Measurements from ENCODE around the gene KLHDC3. TPM values are rescaled to one million over a fixed set of nuclear protein-coding genes. Genes with fewer than 3 reads are reported as not detected.

KLHDC3 gene
- total and polyA plus RNA-seq, 2 donors (not counting 1 experiment from before 2014, with no cell fraction given): 47.4 to 50.7 TPM

DNA sequence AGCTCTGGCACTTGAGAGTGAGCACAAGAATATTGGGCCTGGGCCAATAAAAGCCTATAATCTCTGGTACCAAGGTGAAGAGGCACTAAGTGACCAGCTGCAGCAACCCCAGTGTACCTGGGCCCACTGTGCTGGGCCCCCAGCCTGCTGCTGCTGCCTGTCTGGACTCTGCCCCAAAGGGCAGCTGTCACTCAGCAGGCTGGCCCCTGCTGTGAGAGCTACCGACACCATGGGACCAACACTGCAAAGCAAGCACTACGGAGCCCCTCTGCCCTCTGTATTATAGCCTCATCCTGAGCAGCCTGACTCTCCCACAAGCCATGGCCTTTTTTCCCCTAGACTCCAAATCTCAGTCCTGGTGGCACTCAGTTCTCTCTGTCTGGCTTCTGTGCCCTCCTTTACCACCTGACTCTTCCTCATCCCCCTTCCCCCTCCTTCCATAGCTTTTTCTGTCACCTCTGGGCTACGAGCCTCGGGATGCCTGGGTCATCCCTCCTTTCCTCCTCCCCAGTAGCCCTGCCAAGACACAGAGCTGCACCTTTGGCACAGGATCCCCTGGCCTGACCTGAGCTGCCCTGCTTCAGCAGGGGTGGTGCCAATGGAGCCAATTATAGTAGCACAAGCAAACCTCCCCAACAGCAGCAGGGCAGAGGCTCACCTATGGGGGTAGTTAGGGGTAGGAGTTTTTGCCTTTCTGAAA lies 21.6 kb downstream of the KLHDC3 start:
- peaks cover 0 to 33% of the 10 kb centered on the region in 2 experiments for H3K36me3 ChIP-seq (replicated peaks in 1 of 2; ENCODE audit: control extremely low read depth in 1 of 2, control insufficient read depth in 1 of 2, extremely low read depth in 1 of 2, insufficient read depth in 2 of 2, low read length in 1 of 2)
- DNase-seq: no peak
- H3K4me3 ChIP-seq (ENCODE audit: control extremely low read depth in 1 of 5, extremely low read depth in 1 of 5, insufficient read depth in 1 of 5, low read depth in 2 of 5, low read length in 4 of 5): no peak overlapping the region
- Mint-ChIP-seq H3K4me1 (no peaks in the 10 kb centered on the region), H3K9me3 (ENCODE audit: insufficient read depth) (no peaks in the 10 kb centered on the region), H3K4me3 (no peak overlapping the region), H3K27me3 (no peaks in the 10 kb centered on the region), H3K27ac (no peak overlapping the region)
- no peak overlapping the region for H3K27ac ChIP-seq (ENCODE audit: low read length in 2 of 2)
- ChIA-PET CTCF (interaction anchor here (0.6 kb wide), 1 partner anchor 1088 kb away, joined by 3 read pairs; no protein-coding TSS in a partner anchor), POLR2A (no interaction called here)
- no peaks in the 10 kb centered on the region for H4K20me1 ChIP-seq (ENCODE audit: control insufficient read depth, insufficient read depth, low read length, poor library complexity, severe bottlenecking)
- TF ChIP-seq, protein P1, sequence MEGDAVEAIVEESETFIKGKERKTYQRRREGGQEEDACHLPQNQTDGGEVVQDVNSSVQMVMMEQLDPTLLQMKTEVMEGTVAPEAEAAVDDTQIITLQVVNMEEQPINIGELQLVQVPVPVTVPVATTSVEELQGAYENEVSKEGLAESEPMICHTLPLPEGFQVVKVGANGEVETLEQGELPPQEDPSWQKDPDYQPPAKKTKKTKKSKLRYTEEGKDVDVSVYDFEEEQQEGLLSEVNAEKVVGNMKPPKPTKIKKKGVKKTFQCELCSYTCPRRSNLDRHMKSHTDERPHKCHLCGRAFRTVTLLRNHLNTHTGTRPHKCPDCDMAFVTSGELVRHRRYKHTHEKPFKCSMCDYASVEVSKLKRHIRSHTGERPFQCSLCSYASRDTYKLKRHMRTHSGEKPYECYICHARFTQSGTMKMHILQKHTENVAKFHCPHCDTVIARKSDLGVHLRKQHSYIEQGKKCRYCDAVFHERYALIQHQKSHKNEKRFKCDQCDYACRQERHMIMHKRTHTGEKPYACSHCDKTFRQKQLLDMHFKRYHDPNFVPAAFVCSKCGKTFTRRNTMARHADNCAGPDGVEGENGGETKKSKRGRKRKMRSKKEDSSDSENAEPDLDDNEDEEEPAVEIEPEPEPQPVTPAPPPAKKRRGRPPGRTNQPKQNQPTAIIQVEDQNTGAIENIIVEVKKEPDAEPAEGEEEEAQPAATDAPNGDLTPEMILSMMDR (IDR thresholded peaks at IDR 0.05): no peak
- TF ChIP-seq EZH2 (IDR thresholded peaks at IDR 0.05; ENCODE audit: borderline replicate concordance, insufficient read depth, low read depth, low read length, poor library complexity, severe bottlenecking): no peak
- no peaks in the 10 kb centered on the region for H3K79me2 ChIP-seq (ENCODE audit: control insufficient read depth, insufficient read depth, low read length)
- WGBS (ENCODE audit: insufficient coverage): 98% methylated on average over 4 of the region's 4 CpGs
- no peaks in the 10 kb centered on the region for H3K27me3 ChIP-seq (replicated peaks in 1 of 4; ENCODE audit: control extremely low read depth in 1 of 4, control insufficient read depth in 3 of 4, insufficient read depth in 4 of 4, low read length in 3 of 4)
- no peak for ATAC-seq (ENCODE audit: low read depth)
- H3K9me3 ChIP-seq (ENCODE audit: control extremely low read depth in 1 of 3, control insufficient read depth in 2 of 3, insufficient read depth in 1 of 3, low read length in 2 of 3): no peaks in the 10 kb centered on the region
- intact Hi-C loops (cut with micrococcal nuclease): no loop called here
- H3K4me2 ChIP-seq (replicated peaks; ENCODE audit: low read depth, low read length, poor library complexity, severe bottlenecking): no peak overlapping the region
- no peak overlapping the region for H2AFZ ChIP-seq (ENCODE audit: insufficient read depth, low read depth, low read length, poor library complexity, severe bottlenecking)
- no peaks in the 10 kb centered on the region for H3K4me1 ChIP-seq (ENCODE audit: control insufficient read depth in 2 of 2, insufficient read depth in 2 of 2, low read length in 2 of 2)
- H3K9ac ChIP-seq (ENCODE audit: low read length): no peak overlapping the region

DNA sequence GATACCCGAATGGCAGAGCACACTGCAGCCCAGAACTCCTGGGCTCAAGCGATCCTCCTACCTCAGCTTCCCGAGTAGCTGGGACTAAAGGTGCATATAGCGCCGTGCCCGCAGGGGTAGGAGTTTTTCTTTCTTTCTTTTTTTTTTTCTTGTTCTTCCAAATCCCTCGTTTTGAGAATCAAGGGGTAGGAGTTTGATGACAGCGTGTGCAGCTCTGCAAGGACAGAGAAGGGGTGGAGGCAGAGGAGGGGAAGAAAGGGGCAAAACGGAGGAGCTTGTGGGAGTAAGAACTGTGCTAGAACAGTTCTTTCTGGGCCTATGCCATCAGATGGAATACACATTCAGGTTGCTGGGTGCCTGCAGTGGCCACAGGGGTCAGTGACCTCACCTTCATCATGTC lies 22.7 kb downstream of the KLHDC3 start:
- H3K9me3 Mint-ChIP-seq (ENCODE audit: insufficient read depth): no peaks in the 10 kb centered on the region
- H3K9me3 ChIP-seq (ENCODE audit: control extremely low read depth in 1 of 3, control insufficient read depth in 2 of 3, insufficient read depth in 1 of 3, low read length in 2 of 3): no peaks in the 10 kb centered on the region
- intact Hi-C loops (cut with micrococcal nuclease): no loop called here
- no peak overlapping the region for H3K27ac Mint-ChIP-seq
- no peaks in the 10 kb centered on the region for H4K20me1 ChIP-seq (ENCODE audit: control insufficient read depth, insufficient read depth, low read length, poor library complexity, severe bottlenecking)
- no peak for DNase-seq
- 96% methylated on average over 3 of the region's 9 CpGs for WGBS (ENCODE audit: insufficient coverage)
- no peak overlapping the region for H3K27ac ChIP-seq (ENCODE audit: low read length in 2 of 2)
- no peak for ATAC-seq (ENCODE audit: low read depth)
- ChIA-PET POLR2A (no interaction called here), CTCF (interaction anchor here (1.2 kb wide), 1 partner anchor 135 kb away, joined by 3 read pairs; no protein-coding TSS in a partner anchor)
- H3K36me3 ChIP-seq (replicated peaks in 1 of 2; ENCODE audit: control extremely low read depth in 1 of 2, control insufficient read depth in 1 of 2, extremely low read depth in 1 of 2, insufficient read depth in 2 of 2, low read length in 1 of 2): peaks cover 0 to 38% of the 10 kb centered on the region in 2 experiments
- no peak overlapping the region for H3K4me3 ChIP-seq (ENCODE audit: control extremely low read depth in 1 of 5, extremely low read depth in 1 of 5, insufficient read depth in 1 of 5, low read depth in 2 of 5, low read length in 4 of 5)
- no peak overlapping the region for H3K9ac ChIP-seq (ENCODE audit: low read length)
- H2AFZ ChIP-seq (ENCODE audit: insufficient read depth, low read depth, low read length, poor library complexity, severe bottlenecking): no peak overlapping the region
- no peak overlapping the region for H3K4me3 Mint-ChIP-seq
- H3K4me1 Mint-ChIP-seq: no peaks in the 10 kb centered on the region
- no peak overlapping the region for H3K4me2 ChIP-seq (replicated peaks; ENCODE audit: low read depth, low read length, poor library complexity, severe bottlenecking)
- no peaks in the 10 kb centered on the region for H3K4me1 ChIP-seq (ENCODE audit: control insufficient read depth in 2 of 2, insufficient read depth in 2 of 2, low read length in 2 of 2)
- H3K27me3 Mint-ChIP-seq: no peaks in the 10 kb centered on the region
- H3K79me2 ChIP-seq (ENCODE audit: control insufficient read depth, insufficient read depth, low read length): no peaks in the 10 kb centered on the region
- TF ChIP-seq EZH2 (IDR thresholded peaks at IDR 0.05; ENCODE audit: borderline replicate concordance, insufficient read depth, low read depth, low read length, poor library complexity, severe bottlenecking): no peak
- TF ChIP-seq, protein P1 (IDR thresholded peaks at IDR 0.05): no peak
- no peaks in the 10 kb centered on the region for H3K27me3 ChIP-seq (replicated peaks in 1 of 4; ENCODE audit: control extremely low read depth in 1 of 4, control insufficient read depth in 3 of 4, insufficient read depth in 4 of 4, low read length in 3 of 4)
